ENCODE measurements around the gene ATAD3C. TPM values are rescaled to one million over a fixed set of nuclear protein-coding genes. Genes with fewer than 3 reads are reported as not detected.

The ATAD3C gene
- total and polyA plus RNA-seq, 2 of the 4 experiments (the other 2 are of a cell fraction), result not detected

- Histone ChIP-seq H3K56ac (ENCODE audit: extremely low read depth, insufficient read depth, low read length) (no peak overlapping the region), H2BK20ac (ENCODE audit: low read depth, low read length) (no peak overlapping the region), H2BK15ac (ENCODE audit: low read depth, low read length) (no peak overlapping the region), H2BK5ac (ENCODE audit: low read depth, low read length, poor library complexity, severe bottlenecking) (no peak overlapping the region), H3K18ac (ENCODE audit: low read depth, low read length) (no peak overlapping the region), H3K9me3 (ENCODE audit: control insufficient read depth, insufficient read depth, low read length) (no peaks in the 10 kb centered on the region), H4K91ac (ENCODE audit: insufficient read depth, low read depth, low read length) (no peak overlapping the region), H3K79me1 (ENCODE audit: low read depth in 1 of 2, low read length in 2 of 2) (no peaks in the 10 kb centered on the region), H2BK120ac (ENCODE audit: low read depth, low read length) (no peak overlapping the region), H3K4ac (ENCODE audit: low read depth, low read length) (no peak overlapping the region), H2AK9ac (replicated peaks; ENCODE audit: low read depth, low read length, poor library complexity) (no peak overlapping the region), H3K9me1 (ENCODE audit: insufficient read depth, low read length) (no peaks in the 10 kb centered on the region), H3K4me3 (ENCODE audit: insufficient read depth, low read depth, low read length) (no peak overlapping the region), H3K27ac (ENCODE audit: insufficient read depth, low read length) (no peak overlapping the region), H4K5ac (ENCODE audit: low read depth, low read length) (no peak overlapping the region), H3K36me3 (ENCODE audit: control insufficient read depth, insufficient read depth, low read length) (no peaks in the 10 kb centered on the region), H2AFZ (replicated peaks; ENCODE audit: low read length, poor library complexity) (no peak overlapping the region), H3K4me2 (ENCODE audit: low read depth, low read length) (no peak overlapping the region), H4K8ac (ENCODE audit: low read depth in 2 of 2, low read length in 2 of 2) (no peak overlapping the region), H3K9ac (ENCODE audit: low read depth, low read length) (no peak overlapping the region), H3K4me1 (ENCODE audit: control insufficient read depth, insufficient read depth, low read length) (peaks cover 14% of the 10 kb centered on the region), H2AK5ac (ENCODE audit: low read depth, low read length) (no peak overlapping the region), H3K14ac (replicated peaks; ENCODE audit: low read depth, low read length) (no peak overlapping the region), H4K20me1 (ENCODE audit: insufficient read depth, low read length) (no peaks in the 10 kb centered on the region), H3K27me3 (ENCODE audit: control insufficient read depth, insufficient read depth, low read length) (no peaks in the 10 kb centered on the region), H3K23ac (ENCODE audit: low read depth, low read length) (no peak overlapping the region)
- TF ChIP-seq CHD1 (IDR thresholded peaks at IDR 0.05; ENCODE audit: low read depth, low read length) (no peak), BHLHE40 (IDR thresholded peaks at IDR 0.05; ENCODE audit: low read depth, low read length) (no peak), POLR2A (IDR thresholded peaks at IDR 0.05; ENCODE audit: low read depth, low read length) (no peak), ELK1 (IDR thresholded peaks at IDR 0.05; ENCODE audit: borderline replicate concordance, low read depth, low read length) (no peak), SMC3 (IDR thresholded peaks at IDR 0.05; ENCODE audit: low read depth, low read length) (no peak), NFE2L2 (IDR thresholded peaks at IDR 0.05; ENCODE audit: low read depth, low read length) (no peak), CEBPB (IDR thresholded peaks at IDR 0.05; ENCODE audit: low read depth, low read length) (no peak), FOS (IDR thresholded peaks at IDR 0.05; ENCODE audit: low read depth, low read length) (no peak), RFX5 (IDR thresholded peaks at IDR 0.05; ENCODE audit: low read depth, low read length) (no peak), RCOR1 (IDR thresholded peaks at IDR 0.05; ENCODE audit: insufficient replicate concordance, low read length) (no peak), RAD21 (IDR thresholded peaks at IDR 0.05; ENCODE audit: low read length) (no peak), USF2 (IDR thresholded peaks at IDR 0.05; ENCODE audit: low read depth, low read length) (no peak), MAFK (IDR thresholded peaks at IDR 0.05; ENCODE audit: low read depth, low read length) (no peak), MAZ (IDR thresholded peaks at IDR 0.05; ENCODE audit: borderline replicate concordance, low read depth, low read length) (no peak), MXI1 (IDR thresholded peaks at IDR 0.05; ENCODE audit: borderline replicate concordance, low read depth, low read length) (no peak)
- TF ChIP-seq, protein P1, sequence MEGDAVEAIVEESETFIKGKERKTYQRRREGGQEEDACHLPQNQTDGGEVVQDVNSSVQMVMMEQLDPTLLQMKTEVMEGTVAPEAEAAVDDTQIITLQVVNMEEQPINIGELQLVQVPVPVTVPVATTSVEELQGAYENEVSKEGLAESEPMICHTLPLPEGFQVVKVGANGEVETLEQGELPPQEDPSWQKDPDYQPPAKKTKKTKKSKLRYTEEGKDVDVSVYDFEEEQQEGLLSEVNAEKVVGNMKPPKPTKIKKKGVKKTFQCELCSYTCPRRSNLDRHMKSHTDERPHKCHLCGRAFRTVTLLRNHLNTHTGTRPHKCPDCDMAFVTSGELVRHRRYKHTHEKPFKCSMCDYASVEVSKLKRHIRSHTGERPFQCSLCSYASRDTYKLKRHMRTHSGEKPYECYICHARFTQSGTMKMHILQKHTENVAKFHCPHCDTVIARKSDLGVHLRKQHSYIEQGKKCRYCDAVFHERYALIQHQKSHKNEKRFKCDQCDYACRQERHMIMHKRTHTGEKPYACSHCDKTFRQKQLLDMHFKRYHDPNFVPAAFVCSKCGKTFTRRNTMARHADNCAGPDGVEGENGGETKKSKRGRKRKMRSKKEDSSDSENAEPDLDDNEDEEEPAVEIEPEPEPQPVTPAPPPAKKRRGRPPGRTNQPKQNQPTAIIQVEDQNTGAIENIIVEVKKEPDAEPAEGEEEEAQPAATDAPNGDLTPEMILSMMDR (conservative IDR thresholded peaks at IDR 0.05; ENCODE audit: low read depth, low read length), result no peak
- ChIA-PET POLR2A (ENCODE audit: unreplicated experiment) (no interaction called here), CTCF (interaction anchor here (1.3 kb wide), 1 partner anchor 14 kb away, joined by 4 read pairs; no protein-coding TSS in a partner anchor)
- intact Hi-C loops (cut with micrococcal nuclease), result no loop called here
- dilution Hi-C loops (cut with HindIII; ENCODE audit: low sequenced_read_pairs, unreplicated experiment), result no loop called here
- DNase-seq (no peak), ATAC-seq (ENCODE audit: low read depth) (no peak)
- in situ Hi-C loops (cut with MboI; ENCODE audit: low sequenced_read_pairs), result no loop called here
- no TSS peak for BruUV-seq (replicated peaks)
- WGBS, 2 experiments (ENCODE audit: extremely low coverage in 2 of 2, insufficient read length in 1 of 2), result no CpG with 5 or more reads among the region's 19 CpGs
These were observed 22.9 kb upstream of the ATAD3C start for GRCh38 chr1:1426496-1427105.
